OCI-LY7 (cell line): ENCODE results near the gene THOP1.

Experiments
- CTCF ChIP-seq: fragments of 200-600 bp; sonication (generic); conservative IDR thresholded peaks from 2 replicates; pipeline ENCODE4 v1.5.1; 2014; ENCODE audit warnings: mild to moderate bottlenecking, antibody characterized with exemption, low read length, moderate library complexity, mixed read lengths
- EZH2phosphoT487 ChIP-seq: fragments of 200-600 bp; sonication (generic); IDR thresholded peaks from 2 replicates; pipeline ENCODE4 v1.6.1; 2018; ENCODE audit warnings: low read depth, borderline replicate concordance, mild to moderate bottlenecking, mixed run types, antibody characterized with exemption, low read length, moderate library complexity, mixed read lengths

GRCh38 chr19:2763687-2764086 lies 21.6 kb upstream of the THOP1 start:
- TF ChIP-seq CTCF (no peak), EZH2phosphoT487 (no peak)
